Spleen (tissue), 7 donors: ENCODE measurements around the gene CES4A.

Experiments used
- CTCF ChIP-seq, 11 experiments: fragments of 200-600 bp in 7 of 11; fragments of 450-650 bp in 4 of 11; sonication (generic) in 4 of 11; IDR thresholded peaks in 8 of 11; conservative IDR thresholded peaks in 3 of 11; 1 replicate in 7 of 11; 2 replicates in 4 of 11; pipeline versions ENCODE4 v1.4.0 to v1.8.0; 2016 to 2021; ENCODE audit warnings: antibody characterized with exemption in 11 of 11, inconsistent platforms in 4 of 11, mild to moderate bottlenecking in 1 of 11
- POLR2A ChIP-seq, 3 donors: fragments of 450-650 bp; IDR thresholded peaks; one replicate each; pipeline ENCODE4 v1.5.1; 2017; ENCODE audit warnings: antibody characterized with exemption in 3 of 3, mild to moderate bottlenecking in 1 of 3
- POLR2AphosphoS5 ChIP-seq, 3 donors: sonication (generic); formaldehyde crosslinking; IDR thresholded peaks; one replicate each; pipeline ENCODE4 v1.5.1; 2017; ENCODE audit warnings: antibody characterized with exemption in 3 of 3
- donor health status: DM: no; HTN: no; CAD: no; lungs with moderate emphysema.
- donor health status: DM: no; HTN: no; CAD: no.
- donor health status: DM: no; HTN: no; CAD: no.

GRCh38 chr16:66996983-66997358, 8.6 kb downstream of the CES4A start:
- TF ChIP-seq CTCF (IDR thresholded peaks at IDR 0.05 in 8 of 11, conservative IDR thresholded peaks at IDR 0.05 in 3 of 11) (no peak), POLR2A (IDR thresholded peaks at IDR 0.05) (no peak), POLR2AphosphoS5 (IDR thresholded peaks at IDR 0.05) (no peak)
